ENCODE measurements around the gene PARS2. TPM values are rescaled to one million over a fixed set of nuclear protein-coding genes. Genes with fewer than 3 reads are reported as not detected.

The PARS2 gene
- total RNA-seq, 1 experiment from 2014 or later = 9.6 TPM

DNA sequence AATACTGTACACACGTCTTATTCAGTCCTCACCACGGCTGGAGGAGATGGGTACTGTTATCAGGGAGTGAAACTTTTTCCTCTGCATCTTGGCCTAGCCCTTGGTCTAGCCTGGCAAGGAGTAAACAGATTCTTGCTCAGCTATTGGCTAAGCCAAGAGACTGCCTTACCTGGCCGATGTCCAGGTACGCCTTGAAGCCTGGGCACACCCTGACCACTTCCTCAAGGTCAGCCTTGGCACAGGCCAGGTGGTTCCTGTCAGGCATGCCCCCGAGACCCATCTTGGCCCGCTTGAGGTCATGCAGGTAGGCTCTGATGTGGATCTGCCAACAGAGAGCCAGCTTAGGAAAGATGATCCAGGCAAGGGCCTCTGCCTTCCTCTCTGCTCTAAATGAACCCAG lies 17.8 kb upstream of the PARS2 start:
- CTCF ChIA-PET = no interaction called here

More for the DNA sequence above, 17.8 kb upstream of the PARS2 start:
- H3K27me3 ChIP-seq (ENCODE audit: insufficient read depth, low read length) = no peaks in the 10 kb centered on the region
- H3K27ac ChIP-seq (ENCODE audit: low read depth, low read length) = no peak overlapping the region
- H3K9me2 ChIP-seq (ENCODE audit: insufficient read depth) = no peaks in the 10 kb centered on the region
- H2AFZ ChIP-seq (ENCODE audit: low read depth, low read length, poor library complexity, severe bottlenecking) = no peak overlapping the region
- POLR2A ChIA-PET = no interaction called here
- intact Hi-C loops (cut with micrococcal nuclease) = no loop called here
- RAD21 ChIA-PET (ENCODE audit: low non-redundant PET in 1 of 2, low total read pairs in 2 of 2, uncharacterized antibody in 2 of 2, unreplicated experiment in 2 of 2) = interaction anchor here in 1 of 2 experiments (0.6 kb wide), 1 partner anchor 579 kb away, joined by 4 read pairs; no protein-coding TSS in a partner anchor
- H3K4me2 ChIP-seq (ENCODE audit: low read length) = no peak overlapping the region
- TF ChIP-seq YY1 (IDR thresholded peaks at IDR 0.05; ENCODE audit: extremely low read depth, insufficient replicate concordance, low read depth, low read length) (no peak), POLR2A (IDR thresholded peaks at IDR 0.05; ENCODE audit: borderline replicate concordance, extremely low read depth, insufficient read depth, insufficient read length) (no peak), ELF1 (IDR thresholded peaks at IDR 0.05; ENCODE audit: borderline replicate concordance, low read depth) (no peak), RAD21 (IDR thresholded peaks at IDR 0.05; ENCODE audit: low read depth) (no peak), CBX3 (IDR thresholded peaks at IDR 0.05; ENCODE audit: low read depth) (no peak), CEBPB (IDR thresholded peaks at IDR 0.05; ENCODE audit: low read depth) (no peak), POLR2AphosphoS5 (IDR thresholded peaks at IDR 0.05; ENCODE audit: low read depth, low read length) (no peak), EGR1 (IDR thresholded peaks at IDR 0.05; ENCODE audit: low read depth) (no peak), EZH2 (IDR thresholded peaks at IDR 0.05) (no peak), SIN3A (IDR thresholded peaks at IDR 0.05; ENCODE audit: low read depth) (no peak), TCF7L2 (IDR thresholded peaks at IDR 0.05; ENCODE audit: borderline replicate concordance, extremely low read depth, insufficient read depth, insufficient read length) (no peak), FOSL1 (IDR thresholded peaks at IDR 0.05; ENCODE audit: low read depth) (no peak), EZH2phosphoT487 (IDR thresholded peaks at IDR 0.05; ENCODE audit: borderline replicate concordance) (no peak)
- TF ChIP-seq, protein P1, sequence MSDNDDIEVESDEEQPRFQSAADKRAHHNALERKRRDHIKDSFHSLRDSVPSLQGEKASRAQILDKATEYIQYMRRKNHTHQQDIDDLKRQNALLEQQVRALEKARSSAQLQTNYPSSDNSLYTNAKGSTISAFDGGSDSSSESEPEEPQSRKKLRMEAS (IDR thresholded peaks at IDR 0.05) = no peak
- TF ChIP-seq, protein P2, sequence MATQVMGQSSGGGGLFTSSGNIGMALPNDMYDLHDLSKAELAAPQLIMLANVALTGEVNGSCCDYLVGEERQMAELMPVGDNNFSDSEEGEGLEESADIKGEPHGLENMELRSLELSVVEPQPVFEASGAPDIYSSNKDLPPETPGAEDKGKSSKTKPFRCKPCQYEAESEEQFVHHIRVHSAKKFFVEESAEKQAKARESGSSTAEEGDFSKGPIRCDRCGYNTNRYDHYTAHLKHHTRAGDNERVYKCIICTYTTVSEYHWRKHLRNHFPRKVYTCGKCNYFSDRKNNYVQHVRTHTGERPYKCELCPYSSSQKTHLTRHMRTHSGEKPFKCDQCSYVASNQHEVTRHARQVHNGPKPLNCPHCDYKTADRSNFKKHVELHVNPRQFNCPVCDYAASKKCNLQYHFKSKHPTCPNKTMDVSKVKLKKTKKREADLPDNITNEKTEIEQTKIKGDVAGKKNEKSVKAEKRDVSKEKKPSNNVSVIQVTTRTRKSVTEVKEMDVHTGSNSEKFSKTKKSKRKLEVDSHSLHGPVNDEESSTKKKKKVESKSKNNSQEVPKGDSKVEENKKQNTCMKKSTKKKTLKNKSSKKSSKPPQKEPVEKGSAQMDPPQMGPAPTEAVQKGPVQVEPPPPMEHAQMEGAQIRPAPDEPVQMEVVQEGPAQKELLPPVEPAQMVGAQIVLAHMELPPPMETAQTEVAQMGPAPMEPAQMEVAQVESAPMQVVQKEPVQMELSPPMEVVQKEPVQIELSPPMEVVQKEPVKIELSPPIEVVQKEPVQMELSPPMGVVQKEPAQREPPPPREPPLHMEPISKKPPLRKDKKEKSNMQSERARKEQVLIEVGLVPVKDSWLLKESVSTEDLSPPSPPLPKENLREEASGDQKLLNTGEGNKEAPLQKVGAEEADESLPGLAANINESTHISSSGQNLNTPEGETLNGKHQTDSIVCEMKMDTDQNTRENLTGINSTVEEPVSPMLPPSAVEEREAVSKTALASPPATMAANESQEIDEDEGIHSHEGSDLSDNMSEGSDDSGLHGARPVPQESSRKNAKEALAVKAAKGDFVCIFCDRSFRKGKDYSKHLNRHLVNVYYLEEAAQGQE (IDR thresholded peaks at IDR 0.05; ENCODE audit: low read depth) = no peak
- TF ChIP-seq, protein P3, sequence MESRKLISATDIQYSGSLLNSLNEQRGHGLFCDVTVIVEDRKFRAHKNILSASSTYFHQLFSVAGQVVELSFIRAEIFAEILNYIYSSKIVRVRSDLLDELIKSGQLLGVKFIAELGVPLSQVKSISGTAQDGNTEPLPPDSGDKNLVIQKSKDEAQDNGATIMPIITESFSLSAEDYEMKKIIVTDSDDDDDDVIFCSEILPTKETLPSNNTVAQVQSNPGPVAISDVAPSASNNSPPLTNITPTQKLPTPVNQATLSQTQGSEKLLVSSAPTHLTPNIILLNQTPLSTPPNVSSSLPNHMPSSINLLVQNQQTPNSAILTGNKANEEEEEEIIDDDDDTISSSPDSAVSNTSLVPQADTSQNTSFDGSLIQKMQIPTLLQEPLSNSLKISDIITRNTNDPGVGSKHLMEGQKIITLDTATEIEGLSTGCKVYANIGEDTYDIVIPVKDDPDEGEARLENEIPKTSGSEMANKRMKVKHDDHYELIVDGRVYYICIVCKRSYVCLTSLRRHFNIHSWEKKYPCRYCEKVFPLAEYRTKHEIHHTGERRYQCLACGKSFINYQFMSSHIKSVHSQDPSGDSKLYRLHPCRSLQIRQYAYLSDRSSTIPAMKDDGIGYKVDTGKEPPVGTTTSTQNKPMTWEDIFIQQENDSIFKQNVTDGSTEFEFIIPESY (IDR thresholded peaks at IDR 0.05; ENCODE audit: extremely low read depth, insufficient replicate concordance, low read length) = no peak
- no peaks in the 10 kb centered on the region for H3K36me3 ChIP-seq (ENCODE audit: control insufficient read depth in 1 of 2, insufficient read depth in 2 of 2, low read length in 2 of 2)
- BruUV-seq (replicated peaks) = no TSS peak
- no peaks in the 10 kb centered on the region for H3K9me3 ChIP-seq (ENCODE audit: control insufficient read depth in 1 of 2, insufficient read depth in 1 of 2, low read depth in 1 of 2, low read length in 2 of 2)
- H3K4me3 ChIP-seq (replicated peaks in 1 of 2; ENCODE audit: low read depth in 1 of 2, low read length in 2 of 2) = no peak overlapping the region
- H3K9ac ChIP-seq (ENCODE audit: low read length) = no peak overlapping the region
- ATAC-seq = no peak
- DNase-seq (ENCODE audit: low read depth, low spot score) = no peak
- peaks cover 0 to 4% of the 10 kb centered on the region in 2 experiments; a peak in 1 of 4 replicates for H3K4me1 ChIP-seq (ENCODE audit: control insufficient read depth in 1 of 2, insufficient read depth in 2 of 2, low read length in 2 of 2)
- no peaks in the 10 kb centered on the region for H4K20me1 ChIP-seq (ENCODE audit: insufficient read depth)
- H3K79me2 ChIP-seq (ENCODE audit: insufficient read depth, low read length) = no peaks in the 10 kb centered on the region
